HG03045 (cell line): ENCODE results near the gene WWTR1.

ENCODE experiments used
- ATAC-seq: cut with Tn5 transposase; IDR thresholded peaks from one replicate; pipeline ENCODE4 v1.9.1; 2021; ENCODE audit warnings: mild to moderate bottlenecking, moderate library complexity; ENCODE audit not compliant: unreplicated experiment

The WWTR1 gene

GRCh38 chr3:149536429-149536828, 121.4 kb downstream of the WWTR1 start:
- ATAC-seq: no peak

GRCh38 chr3:149535333-149535685, 122.5 kb downstream of the WWTR1 start:
- ATAC-seq: no peak

GRCh38 chr3:149534671-149535332, 123.0 kb downstream of the WWTR1 start:
- no peak for ATAC-seq

DNA sequence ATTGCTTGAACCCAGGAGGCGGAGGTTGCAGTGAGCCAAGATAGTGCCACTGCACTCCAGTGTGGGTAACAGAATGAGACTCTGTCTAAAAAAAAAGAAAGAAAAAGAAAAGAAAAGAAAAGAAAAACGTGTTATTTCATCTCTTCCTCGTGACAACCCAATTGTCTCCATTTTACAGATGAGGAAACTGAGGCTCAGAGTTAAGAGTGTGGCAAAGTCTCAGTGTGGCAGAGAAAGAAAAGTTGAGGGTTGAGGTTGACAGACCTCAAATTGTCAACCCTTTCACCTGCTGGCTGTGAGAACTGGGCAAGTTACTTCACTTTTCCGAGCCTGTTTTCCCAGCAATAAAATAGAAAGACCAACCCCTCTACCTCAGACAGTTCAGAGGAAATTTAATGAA, 123.7 kb downstream of the WWTR1 start:
- no peak for ATAC-seq

DNA sequence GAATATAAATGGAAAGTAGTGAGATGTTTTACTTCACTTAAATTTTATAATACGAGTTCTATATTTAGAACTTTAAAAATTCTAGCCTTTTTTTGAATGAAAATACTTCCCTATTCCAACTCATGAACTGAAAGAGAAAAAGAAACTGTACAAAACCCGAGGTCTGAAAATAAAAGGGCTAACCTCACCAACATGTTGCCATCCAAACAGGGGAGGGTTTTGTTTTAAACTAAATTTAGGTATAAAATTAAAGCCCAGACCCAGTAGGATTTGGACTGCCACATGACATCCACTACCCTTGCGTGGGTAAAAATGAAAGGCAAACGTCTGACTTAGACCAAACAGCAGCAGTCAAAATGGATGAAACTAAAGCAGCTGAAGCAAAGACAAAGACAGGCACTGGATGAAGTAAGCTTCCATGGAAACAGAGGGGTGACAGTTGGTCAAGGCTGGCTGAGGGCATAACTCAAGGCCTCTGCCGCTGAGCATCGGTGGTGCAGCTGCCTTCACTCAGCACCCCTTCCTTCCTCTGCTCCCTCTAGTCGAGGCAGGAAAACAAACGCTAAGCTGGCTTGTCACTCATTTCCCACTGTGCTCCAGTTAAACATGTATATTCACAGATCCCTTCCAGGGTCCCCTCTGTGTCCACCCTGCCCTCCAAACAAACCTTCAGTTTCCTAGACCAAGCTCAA, 125.2 kb downstream of the WWTR1 start:
- ATAC-seq: no peak

- ATAC-seq: no peak
Observed at GRCh38 chr3:149529099-149529498, 128.7 kb downstream of the WWTR1 start.

DNA sequence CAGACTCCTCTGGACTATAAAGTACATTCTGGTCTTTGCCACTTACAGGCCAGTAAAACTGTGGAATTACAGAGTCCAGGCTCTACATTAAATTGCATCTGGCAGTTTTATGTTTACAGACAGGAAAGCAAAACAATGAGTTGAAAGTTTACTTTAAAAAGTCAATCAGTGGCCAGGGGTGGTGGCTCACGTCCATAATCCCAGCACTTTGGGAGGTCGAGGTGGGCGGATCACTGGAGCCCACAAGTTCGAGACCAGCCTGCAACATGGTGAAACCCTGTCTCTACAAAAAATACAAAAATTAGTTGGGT, 129.5 kb downstream of the WWTR1 start:
- no peak for ATAC-seq

DNA sequence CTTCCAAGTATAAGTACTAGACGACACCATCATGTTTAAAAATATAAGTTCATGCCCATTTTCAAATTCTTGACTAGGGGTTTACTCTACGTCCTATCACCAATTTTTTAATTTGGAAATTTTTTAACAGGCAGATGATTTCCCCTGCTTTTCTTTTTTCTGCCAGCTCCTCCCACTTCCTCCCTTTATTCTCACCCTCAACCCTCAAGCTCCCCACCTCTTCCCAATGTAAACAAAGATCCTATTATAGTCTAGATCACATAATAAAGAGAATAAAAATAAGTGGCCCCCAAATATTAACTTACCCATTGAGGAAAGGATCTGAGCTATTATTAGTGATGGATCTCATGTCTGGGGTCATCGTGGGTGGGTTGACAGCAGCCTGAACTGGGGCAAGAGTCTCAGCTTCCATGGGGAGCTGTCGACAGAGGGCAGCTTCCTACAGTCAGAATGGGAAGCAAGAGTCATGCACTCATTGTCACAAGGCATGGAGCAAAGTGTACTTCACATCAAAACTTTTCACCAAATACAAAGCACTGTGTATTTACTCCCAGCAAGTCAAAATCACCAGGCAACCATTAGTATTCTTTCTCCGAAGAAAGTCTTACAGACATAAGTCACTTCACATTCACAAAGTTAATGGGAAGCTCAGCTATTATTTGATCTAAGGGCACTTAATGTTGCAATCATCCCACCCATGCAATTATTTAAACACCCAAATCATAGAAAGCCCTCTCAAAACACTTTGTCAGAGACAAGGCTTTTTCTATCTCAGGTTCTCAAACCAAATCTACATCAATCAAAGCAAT, 130.1 kb downstream of the WWTR1 start:
- no peak for ATAC-seq

GRCh38 chr3:149523512-149524299, 134.1 kb downstream of the WWTR1 start:
- ATAC-seq: no peak

DNA sequence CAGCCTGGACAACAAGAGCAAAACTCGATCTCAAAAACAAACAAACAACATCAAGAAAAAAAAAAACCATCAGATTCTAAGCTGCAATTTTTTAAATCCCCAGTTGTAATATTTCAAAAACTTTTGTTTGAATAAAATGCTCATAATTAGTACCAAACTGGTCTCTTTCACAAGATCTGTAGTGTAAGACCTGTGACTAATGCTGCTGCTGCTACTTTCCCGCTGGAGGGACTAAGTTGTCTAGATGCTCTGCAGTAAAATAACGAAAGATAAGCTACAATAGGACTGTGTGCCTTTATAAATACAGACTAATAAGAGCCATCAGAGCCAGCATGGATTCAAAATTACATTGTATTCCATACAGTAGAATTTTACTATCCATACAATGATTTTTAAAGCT, 137.9 kb downstream of the WWTR1 start:
- no peak for ATAC-seq

- no peak for ATAC-seq
Observed at GRCh38 chr3:149516920-149517319, 140.9 kb downstream of the WWTR1 start.

DNA sequence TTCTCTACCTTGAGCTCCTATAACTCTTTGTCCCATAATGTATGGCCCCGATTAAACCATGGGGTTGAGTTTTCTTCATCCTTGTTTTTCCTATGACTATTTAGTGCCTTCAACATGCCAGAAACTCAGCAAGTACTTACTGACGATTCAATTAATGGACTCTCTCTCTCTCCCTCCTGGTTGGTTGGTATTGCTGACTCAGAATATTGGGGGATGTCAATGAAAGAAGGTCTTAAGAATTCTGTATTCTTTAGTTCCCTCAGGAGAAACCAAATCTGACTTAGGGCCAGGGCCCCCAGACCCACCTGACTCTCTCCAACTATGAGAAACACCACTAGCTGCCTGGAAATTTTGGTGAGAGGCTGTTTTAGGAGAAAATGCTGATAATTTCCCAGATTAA, 142.6 kb downstream of the WWTR1 start:
- ATAC-seq: no peak

- no peak for ATAC-seq
Observed at GRCh38 chr3:149514471-149514870, 143.4 kb downstream of the WWTR1 start.

DNA sequence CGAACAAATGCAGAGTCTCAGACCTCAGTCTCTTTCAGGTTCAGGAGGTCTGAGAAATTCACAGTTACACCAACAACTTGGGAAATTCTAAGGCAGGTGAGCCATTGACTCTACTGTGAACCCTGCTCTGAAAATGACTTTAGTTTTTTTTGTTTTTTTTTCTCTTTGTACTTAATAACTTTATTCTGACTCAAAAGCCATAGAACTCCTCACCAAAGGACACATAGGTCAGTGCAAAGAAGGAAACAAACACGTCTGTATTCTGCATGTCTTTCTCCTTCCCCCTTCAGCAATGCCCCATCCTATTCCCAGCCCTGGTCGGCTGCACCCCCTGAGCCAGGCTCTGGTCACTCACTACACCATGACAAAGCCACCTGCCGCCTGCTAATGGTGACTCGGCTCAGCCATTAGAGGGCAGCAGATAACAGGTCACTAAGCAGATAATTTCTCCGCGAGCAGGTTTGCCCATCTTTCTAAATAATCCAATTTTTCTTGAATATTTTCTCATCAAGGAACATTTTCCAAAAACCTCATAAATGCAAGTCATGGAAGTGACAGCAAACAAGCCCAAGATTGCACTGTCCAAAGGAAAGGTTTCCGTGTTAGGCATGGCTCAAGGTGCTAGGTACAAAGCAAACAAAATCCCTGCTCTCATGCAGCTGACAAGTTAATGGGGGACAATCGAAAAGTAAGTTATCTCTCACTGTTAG, 145.6 kb downstream of the WWTR1 start:
- peak; percentile 77 for ATAC-seq

- ATAC-seq: no peak
Observed at GRCh38 chr3:149511040-149511626, 146.7 kb downstream of the WWTR1 start.

- no peak for ATAC-seq
Observed at GRCh38 chr3:149510480-149510879, 147.3 kb downstream of the WWTR1 start.

DNA sequence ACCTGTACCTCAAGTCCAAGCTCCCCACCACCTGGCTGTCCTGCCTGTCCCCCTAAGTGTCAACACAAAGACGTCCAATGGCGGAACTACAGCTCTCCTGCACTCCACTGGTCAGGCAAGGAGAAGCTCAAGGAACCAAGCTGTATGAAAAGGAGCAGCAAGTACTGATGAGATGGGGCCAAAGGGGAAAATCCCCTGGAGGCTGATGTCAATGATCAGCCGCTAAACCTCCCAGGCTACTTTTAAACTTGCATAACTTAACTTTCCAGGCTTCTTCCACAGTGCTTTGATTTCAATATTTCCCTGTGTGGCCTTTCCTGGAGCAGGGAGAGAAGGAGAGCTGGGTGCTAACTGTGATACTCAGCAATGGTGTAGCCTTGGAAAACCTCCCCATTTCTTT, 148.3 kb downstream of the WWTR1 start:
- ATAC-seq: no peak

DNA sequence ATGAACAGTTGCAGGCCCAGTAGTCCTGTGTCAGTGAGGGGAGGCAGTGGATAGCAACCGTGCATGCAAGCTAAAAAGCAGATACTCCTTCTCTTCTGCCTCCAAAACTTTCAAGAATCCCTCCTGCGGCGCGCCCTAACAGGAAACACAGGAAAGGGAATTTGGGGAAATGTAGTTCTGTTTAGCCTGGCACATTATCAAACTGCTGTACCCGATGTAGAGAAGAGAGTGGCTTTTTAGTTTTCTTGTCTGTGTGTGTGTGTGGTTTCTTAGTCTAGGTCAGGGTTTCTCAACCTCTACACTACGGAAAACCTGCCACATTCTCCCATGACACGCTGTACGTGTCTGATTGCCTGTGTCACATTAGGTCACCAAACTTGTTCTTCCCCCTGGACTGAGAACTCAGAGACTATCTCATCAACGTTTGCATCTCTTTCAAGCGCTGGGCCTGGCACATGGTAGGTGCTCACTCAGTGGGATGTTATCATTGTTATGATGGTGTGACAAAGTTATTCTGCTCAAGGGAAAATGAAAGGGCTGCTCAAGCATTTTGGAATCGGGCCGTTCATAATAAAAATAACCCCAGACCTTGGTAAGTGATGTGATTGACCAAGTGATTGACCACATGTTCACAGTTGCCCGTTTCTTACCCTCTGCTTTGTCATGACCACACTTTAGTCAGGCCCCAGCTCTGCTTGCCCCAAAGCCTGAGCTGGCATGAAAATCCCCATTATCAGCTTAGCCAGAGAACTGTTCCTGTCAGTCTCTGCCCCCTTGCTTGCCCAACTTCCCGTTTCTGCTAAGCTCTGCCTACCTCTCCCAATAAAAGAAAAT, 150.1 kb downstream of the WWTR1 start:
- no peak for ATAC-seq

DNA sequence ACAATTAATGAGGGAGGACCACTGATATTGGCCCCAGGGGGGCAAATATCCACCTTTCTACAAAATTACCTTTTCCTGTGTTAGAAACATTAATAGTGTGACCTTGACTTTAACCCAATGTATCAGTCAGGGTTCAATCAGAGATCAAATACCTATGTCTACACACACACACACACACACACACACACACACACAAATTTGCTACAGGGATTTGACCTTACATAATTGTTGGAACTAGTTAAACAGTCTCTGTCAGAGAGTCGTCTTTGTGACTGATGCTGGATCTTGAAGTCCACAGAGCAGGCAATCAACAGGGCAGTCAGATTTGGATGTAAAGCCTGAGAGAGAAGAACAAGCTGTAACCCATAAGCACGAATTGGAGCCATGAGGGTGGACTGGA, 150.9 kb downstream of the WWTR1 start:
- ATAC-seq: no peak

DNA sequence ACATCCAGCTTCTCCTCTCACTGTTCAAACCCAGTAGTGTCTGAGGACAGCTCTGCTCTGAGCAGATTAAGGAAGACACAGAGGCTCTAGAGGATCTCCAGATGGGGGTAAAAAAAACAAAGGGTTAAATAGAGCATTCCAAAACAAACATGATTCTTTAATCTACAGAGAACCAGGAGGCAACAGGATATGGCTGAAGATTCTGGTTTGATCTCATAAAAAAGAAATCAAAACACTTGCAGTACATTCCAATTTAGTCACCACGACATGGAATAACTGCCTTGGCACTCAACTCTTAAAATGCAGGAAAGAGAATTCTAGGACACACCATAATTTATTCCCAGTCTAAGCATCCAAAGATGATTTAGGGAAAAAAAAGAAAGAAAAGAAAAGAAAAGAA, 151.3 kb downstream of the WWTR1 start:
- ATAC-seq: no peak
